Common myeloid progenitor, CD34-positive (primary cell): ENCODE results near the gene DAPK2. TPM values are rescaled to one million over a fixed set of nuclear protein-coding genes. Genes with fewer than 3 reads are reported as not detected.

Experiments used
- CTCF ChIA-PET: fragments of 350-600 bp; sonication (Branson Sonifier 250); formaldehyde crosslinking; loops from one replicate; lab custom pipeline; 2021; ENCODE audit warnings: antibody characterized with exemption; lab: Charles Lee
- POLR2A ChIA-PET: fragments of 350-600 bp; sonication (Branson Sonifier 250); formaldehyde crosslinking; loops from one replicate; lab custom pipeline; 2021; ENCODE audit warnings: antibody characterized with exemption; lab: Charles Lee
- DNase-seq, 3 donors: peaks; one replicate each; pipeline versions ENCODE4 v3.0.0 to v3.0.0-alpha.2; 2013
- H3K27ac ChIP-seq, 2 experiments: 1 replicate in 1 of 2; 2 replicates in 1 of 2; pipeline ENCODE4 v1.7.0; 2013; ENCODE audit warnings: inconsistent platforms in 2 of 2, low read length in 2 of 2, mild to moderate bottlenecking in 2 of 2, low read depth in 1 of 2, moderate library complexity in 1 of 2; ENCODE audit not compliant: severe bottlenecking in 2 of 2, insufficient read depth in 1 of 2, poor library complexity in 1 of 2
- H3K27me3 ChIP-seq, 5 experiments: replicated peaks in 2 of 5; 1 replicate in 3 of 5; 2 replicates in 2 of 5; pipeline versions ENCODE4 v1.6.1 to v1.7.0; 2013; ENCODE audit warnings: low read length in 4 of 5, mild to moderate bottlenecking in 2 of 5, moderate library complexity in 2 of 5, inconsistent platforms in 1 of 5; ENCODE audit not compliant: insufficient read depth in 5 of 5, control insufficient read depth in 4 of 5
- H3K36me3 ChIP-seq, 4 experiments: 1 replicate in 2 of 4; 2 replicates in 2 of 4; pipeline versions ENCODE4 v1.6.1 to v1.7.0; 2013; ENCODE audit warnings: low read length in 3 of 4, control low read depth in 1 of 4, mild to moderate bottlenecking in 1 of 4; ENCODE audit not compliant: control insufficient read depth in 4 of 4, insufficient read depth in 4 of 4
- H3K4me1 ChIP-seq, 4 experiments: 1 replicate in 3 of 4; 2 replicates in 1 of 4; pipeline versions ENCODE4 v1.6.1 to v1.7.1; 2013; ENCODE audit warnings: low read length in 3 of 4, mild to moderate bottlenecking in 3 of 4, control low read depth in 1 of 4, inconsistent platforms in 1 of 4, moderate library complexity in 1 of 4; ENCODE audit not compliant: control insufficient read depth in 4 of 4, insufficient read depth in 4 of 4; ENCODE audit errors: control extremely low read depth in 1 of 4
- H3K4me3 ChIP-seq, 7 experiments: 1 replicate in 4 of 7; 2 replicates in 3 of 7; pipeline versions ENCODE4 v1.5.1 to v1.7.0; 2013; ENCODE audit warnings: mild to moderate bottlenecking in 7 of 7, low read length in 6 of 7, moderate library complexity in 6 of 7, inconsistent platforms in 2 of 7, low read depth in 2 of 7, control low read depth in 1 of 7; ENCODE audit not compliant: insufficient read depth in 4 of 7, control insufficient read depth in 1 of 7; ENCODE audit errors: extremely low read depth in 1 of 7
- H3K9me3 ChIP-seq, 5 experiments: 1 replicate in 4 of 5; 2 replicates in 1 of 5; pipeline versions ENCODE4 v1.6.1 to v1.7.1; 2013; ENCODE audit warnings: low read length in 4 of 5, mild to moderate bottlenecking in 2 of 5, inconsistent platforms in 1 of 5, low read depth in 1 of 5, moderate library complexity in 1 of 5; ENCODE audit not compliant: control insufficient read depth in 4 of 5, insufficient read depth in 2 of 5; ENCODE audit errors: control extremely low read depth in 1 of 5
- WGBS: methylation state at CpG from one replicate; pipeline ENCODE4 v1.1.5; 2013; ENCODE audit not compliant: insufficient coverage; 5-methylcytosine and 5-hydroxymethylcytosine counted together
- polyA plus RNA-seq: library from polyadenylated mRNA; unstranded; fragments of 120-200 nt; gene quantifications from one replicate; pipeline ENCODE4 v1.2.1, GENCODE V29; 2013

The DAPK2 gene
- polyA plus RNA-seq, result 1.0 TPM

GRCh38 chr15:64046421-64047153 is at the start of gene DAPK2:
TSS of gene DAPK2 (minus strand) at chr15:64046485. CDS start at chr15:64040261, 6,224 bp downstream.
- WGBS, result 1% methylated on average over 41 of the region's 50 CpGs
- H3K4me1 ChIP-seq, result peaks cover 10 to 46% (median 27%) of the 10 kb centered on the region in 4 experiments
- H3K4me3 ChIP-seq, result peak within 1 kb of the TSS; percentile 28 to 78 (median 62)
- peaks cover 0 to 7% (median 6%) of the 10 kb centered on the region in 5 experiments for H3K27me3 ChIP-seq
- no peak within 1 kb of the TSS for H3K27ac ChIP-seq
- CTCF ChIA-PET, result interaction anchor here (0.7 to 3.7 kb wide), 22 partner anchors 8 to 314 kb away, joined by 3 to 14 read pairs (median 4); no protein-coding TSS in a partner anchor
- DNase-seq, result peak; percentile 41 to 62 (median 55)
- H3K36me3 ChIP-seq, result no peaks in the 10 kb centered on the region
- H3K9me3 ChIP-seq, result no peaks in the 10 kb centered on the region
- POLR2A ChIA-PET, result interaction anchor here (1.2 kb wide), 1 partner anchor 10 kb away, joined by 3 read pairs; no protein-coding TSS in a partner anchor

GRCh38 chr15:64095431-64095794 is 49.1 kb upstream of the DAPK2 start:
- Histone ChIP-seq H3K27me3 (no peaks in the 10 kb centered on the region), H3K9me3 (no peaks in the 10 kb centered on the region), H3K4me1 (peaks cover 31 to 64% (median 57%) of the 10 kb centered on the region in 4 experiments), H3K4me3 (peak overlapping the region in 5 of 7 experiments; percentile 70 to 97 (median 94)), H3K36me3 (no peaks in the 10 kb centered on the region), H3K27ac (peak overlapping the region in 1 of 2 experiments; percentile 89)
- 0% methylated on average over 1 of the region's 4 CpGs for WGBS
- DNase-seq, result no peak
- CTCF ChIA-PET, result interaction anchor here (0.8 to 1.5 kb wide), 2 partner anchors 16 to 58 kb away, joined by 3 read pairs; no protein-coding TSS in a partner anchor
- POLR2A ChIA-PET, result interaction anchor here (1.5 kb wide), 1 partner anchor 58 kb away, joined by 6 read pairs; no protein-coding TSS in a partner anchor

GRCh38 chr15:64093627-64094417 is 47.5 kb upstream of the DAPK2 start, which contains the start of gene CIAO2A:
TSS of gene CIAO2A (minus strand) at chr15:64093838. CDS start at chr15:64093768, 70 bp downstream.
- POLR2A ChIA-PET, result interaction anchor here (0.8 kb wide), 1 partner anchor 488 kb away, joined by 4 read pairs; no protein-coding TSS in a partner anchor
- peaks cover 32 to 78% (median 58%) of the 10 kb centered on the region in 4 experiments for H3K4me1 ChIP-seq
- H3K27ac ChIP-seq, result peak within 1 kb of the TSS; percentile 86 to 93
- H3K9me3 ChIP-seq, result no peaks in the 10 kb centered on the region
- H3K4me3 ChIP-seq, result peak within 1 kb of the TSS; percentile 87 to 98 (median 95)
- H3K36me3 ChIP-seq, result peaks cover 0 to 7% (median 0%) of the 10 kb centered on the region in 4 experiments
- DNase-seq, result peak; percentile 99
- no peaks in the 10 kb centered on the region for H3K27me3 ChIP-seq
- CTCF ChIA-PET, result interaction anchor here (1.2 to 2.1 kb wide), 3 partner anchors 11 to 59 kb away, joined by 3 to 6 read pairs (median 4); no protein-coding TSS in a partner anchor
- WGBS, result under 1% methylated on average over 32 of the region's 41 CpGs

- peak; percentile 62 to 84 (median 81) for DNase-seq
- H3K4me1 ChIP-seq, result peaks cover 32 to 77% (median 54%) of the 10 kb centered on the region in 4 experiments
- H3K36me3 ChIP-seq, result peaks cover 0 to 14% (median 4%) of the 10 kb centered on the region in 4 experiments
- no peaks in the 10 kb centered on the region for H3K9me3 ChIP-seq
- ChIA-PET CTCF (interaction anchor here (1.2 to 2.1 kb wide), 3 partner anchors 10 to 60 kb away, joined by 3 to 6 read pairs (median 4); no protein-coding TSS in a partner anchor), POLR2A (interaction anchor here (0.6 to 0.8 kb wide), 3 partner anchors 322 to 487 kb away, joined by 3 to 6 read pairs (median 4); no protein-coding TSS in a partner anchor)
- H3K27me3 ChIP-seq, result no peaks in the 10 kb centered on the region
- 21% methylated on average over 8 of the region's 22 CpGs for WGBS
- H3K4me3 ChIP-seq, result peak overlapping the region; percentile 87 to 98 (median 95)
- H3K27ac ChIP-seq, result peak overlapping the region; percentile 86 to 93
Measured at GRCh38 chr15:64092864-64093626, 46.8 kb upstream of the DAPK2 start.

- H3K36me3 ChIP-seq, result peaks cover 0 to 22% (median 10%) of the 10 kb centered on the region in 4 experiments
- no peaks in the 10 kb centered on the region for H3K27me3 ChIP-seq
- peak overlapping the region; percentile 86 to 93 for H3K27ac ChIP-seq
- CTCF ChIA-PET, result interaction anchor here (0.7 to 1.4 kb wide), 3 partner anchors 11 to 61 kb away, joined by 3 to 4 read pairs (median 3); no protein-coding TSS in a partner anchor
- peak overlapping the region in 6 of 7 experiments; percentile 92 to 98 (median 96) for H3K4me3 ChIP-seq
- DNase-seq, result peak in 1 of 3 donors; percentile 30
- peaks cover 25 to 69% (median 46%) of the 10 kb centered on the region in 4 experiments for H3K4me1 ChIP-seq
- POLR2A ChIA-PET, result interaction anchor here (0.6 kb wide), 2 partner anchors 321 to 419 kb away, joined by 3 to 6 read pairs; no protein-coding TSS in a partner anchor
- H3K9me3 ChIP-seq, result no peaks in the 10 kb centered on the region
Measured at GRCh38 chr15:64092075-64092820, 46.0 kb upstream of the DAPK2 start.
